OCI-LY7 (cell line): ENCODE measurements around the gene ST6GALNAC5. TPM values are rescaled to one million over a fixed set of nuclear protein-coding genes. Genes with fewer than 3 reads are reported as not detected.

Source experiments
- BruUV-seq: library from RNA; stranded (reverse); fragments of 400-500 nt; replicated peaks from 2 replicates; lab custom pipeline; 2021; lab: Mats Ljungman, UMichigan
- CTCF ChIA-PET: fragments of 300-600 bp; sonication (Branson Sonifier 250); formaldehyde crosslinking; loops from one replicate; lab custom pipeline; 2022; ENCODE audit warnings: antibody characterized with exemption; ENCODE audit not compliant: unreplicated experiment; lab: Charles Lee
- POLR2A ChIA-PET: fragments of 300-600 bp; sonication (Branson Sonifier 250); formaldehyde crosslinking; loops from one replicate; lab custom pipeline; 2022; ENCODE audit warnings: antibody characterized with exemption; lab: Charles Lee
- DNase-seq: peaks from one replicate; pipeline ENCODE4 v3.0.0-alpha.2; 2015; ENCODE audit warnings: low spot score
- H2AFZ ChIP-seq: fragments of 200-600 bp; sonication (generic), shearing (Covaris generic); 2 replicates; pipeline ENCODE4 v1.6.1; 2014; ENCODE audit warnings: mild to moderate bottlenecking, antibody characterized with exemption, low read length, moderate library complexity
- H3K27ac ChIP-seq: fragments of 200-600 bp; sonication (generic); 2 replicates; pipeline ENCODE4 v1.5.1; 2014; ENCODE audit warnings: mixed run types, low read depth, mild to moderate bottlenecking, moderate library complexity, low read length, inconsistent platforms; ENCODE audit not compliant: poor library complexity, severe bottlenecking
- H3K36me3 ChIP-seq: fragments of 200-600 bp; sonication (generic); 2 replicates; pipeline ENCODE4 v1.6.1; 2014; ENCODE audit warnings: mild to moderate bottlenecking, antibody characterized with exemption, low read length, moderate library complexity, mixed read lengths; ENCODE audit not compliant: insufficient read depth
- H3K4me1 ChIP-seq: fragments of 200-600 bp; sonication (generic); 2 replicates; pipeline ENCODE4 v1.5.1; 2014; ENCODE audit warnings: mild to moderate bottlenecking, low read length; ENCODE audit not compliant: insufficient read depth, poor library complexity, severe bottlenecking
- H3K4me2 ChIP-seq: fragments of 200-600 bp; sonication (generic); 2 replicates; pipeline ENCODE4 v1.6.1; 2014; ENCODE audit warnings: mild to moderate bottlenecking, low read length
- H3K4me3 ChIP-seq: fragments of 200-600 bp; sonication (generic); 2 replicates; pipeline ENCODE4 v1.5.1; 2014; ENCODE audit warnings: mild to moderate bottlenecking, low read depth, low read length; ENCODE audit not compliant: poor library complexity, severe bottlenecking
- H3K79me2 ChIP-seq: fragments of 200-600 bp; sonication (generic); 2 replicates; pipeline ENCODE4 v1.6.1; 2016; ENCODE audit warnings: low read depth, mild to moderate bottlenecking, low read length, moderate library complexity, mixed read lengths; ENCODE audit not compliant: insufficient read depth
- H3K9me2 ChIP-seq: fragments of 200-600 bp; sonication (generic); 2 replicates; pipeline ENCODE4 v1.6.1; 2016; ENCODE audit warnings: mild to moderate bottlenecking, low read length, mixed read lengths; ENCODE audit not compliant: insufficient read depth
- H3K9me3 ChIP-seq: fragments of 200-600 bp; sonication (generic); 2 replicates; pipeline ENCODE4 v1.6.1; 2014; ENCODE audit warnings: mild to moderate bottlenecking, mixed run types, low read length, mixed read lengths
- H4K20me1 ChIP-seq: fragments of 200-600 bp; sonication (generic); 2 replicates; pipeline ENCODE4 v1.6.1; 2014; ENCODE audit warnings: mild to moderate bottlenecking, antibody characterized with exemption, low read length, moderate library complexity, mixed read lengths; ENCODE audit not compliant: insufficient read depth
- EZH2phosphoT487 ChIP-seq: fragments of 200-600 bp; sonication (generic); IDR thresholded peaks from 2 replicates; pipeline ENCODE4 v1.6.1; 2018; ENCODE audit warnings: low read depth, borderline replicate concordance, mild to moderate bottlenecking, mixed run types, antibody characterized with exemption, low read length, moderate library complexity, mixed read lengths
- intact Hi-C: fragments of 100-400 bp; cut with micrococcal nuclease; formaldehyde crosslinking; loops from one replicate; pipeline ENCODE4 v1.10.0; 2022; ENCODE audit not compliant: unreplicated experiment
- total RNA-seq, 2 experiments: library from RNA; depleted of rRNA in 1 of 2; stranded (reverse); fragments of >200 nt in 1 of 2; shearing (Covaris generic) in 1 of 2; gene quantifications; 2 replicates each; pipeline ENCODE4 v1.2.3, GENCODE V29; 2014 to 2022
- TF ChIP-seq, protein P1 (sequence below): fragments of 200-600 bp; sonication (generic); conservative IDR thresholded peaks from 2 replicates; pipeline ENCODE4 v1.5.1; 2014; ENCODE audit warnings: mild to moderate bottlenecking, antibody characterized with exemption, low read length, moderate library complexity, mixed read lengths

Gene ST6GALNAC5
- total RNA-seq, 2 experiments from 2014 or later = not detected

DNA sequence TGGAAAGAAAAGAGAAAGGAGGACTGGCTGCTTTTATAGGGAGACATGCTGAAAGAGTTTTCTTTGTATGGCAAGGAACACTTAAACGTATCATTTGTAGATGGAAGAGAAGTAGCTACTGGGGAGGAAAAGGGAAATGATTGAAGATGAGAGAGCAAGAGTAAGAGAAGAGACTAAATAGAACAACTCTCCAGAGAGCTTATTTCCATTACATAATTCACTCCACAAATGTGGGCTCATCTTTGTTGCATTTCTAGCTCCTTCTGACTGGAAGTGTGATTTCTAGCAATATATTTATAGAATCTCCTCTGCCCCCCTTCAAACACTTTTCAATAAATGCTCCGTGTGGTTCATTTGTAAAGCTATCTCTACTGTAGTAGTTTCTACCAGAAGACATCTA is 71.0 kb downstream of the ST6GALNAC5 start:
- Histone ChIP-seq H3K9me3 (no peaks in the 10 kb centered on the region), H3K36me3 (no peaks in the 10 kb centered on the region), H2AFZ (no peak overlapping the region), H3K27ac (no peak overlapping the region), H3K4me1 (no peaks in the 10 kb centered on the region), H4K20me1 (no peaks in the 10 kb centered on the region), H3K4me2 (no peak overlapping the region), H3K9me2 (no peaks in the 10 kb centered on the region), H3K4me3 (no peak overlapping the region), H3K79me2 (no peaks in the 10 kb centered on the region)
- no peak for DNase-seq
- CTCF ChIA-PET = no interaction called here
- intact Hi-C loops = no loop called here
- TF ChIP-seq EZH2phosphoT487 = no peak
- TF ChIP-seq, protein P1, sequence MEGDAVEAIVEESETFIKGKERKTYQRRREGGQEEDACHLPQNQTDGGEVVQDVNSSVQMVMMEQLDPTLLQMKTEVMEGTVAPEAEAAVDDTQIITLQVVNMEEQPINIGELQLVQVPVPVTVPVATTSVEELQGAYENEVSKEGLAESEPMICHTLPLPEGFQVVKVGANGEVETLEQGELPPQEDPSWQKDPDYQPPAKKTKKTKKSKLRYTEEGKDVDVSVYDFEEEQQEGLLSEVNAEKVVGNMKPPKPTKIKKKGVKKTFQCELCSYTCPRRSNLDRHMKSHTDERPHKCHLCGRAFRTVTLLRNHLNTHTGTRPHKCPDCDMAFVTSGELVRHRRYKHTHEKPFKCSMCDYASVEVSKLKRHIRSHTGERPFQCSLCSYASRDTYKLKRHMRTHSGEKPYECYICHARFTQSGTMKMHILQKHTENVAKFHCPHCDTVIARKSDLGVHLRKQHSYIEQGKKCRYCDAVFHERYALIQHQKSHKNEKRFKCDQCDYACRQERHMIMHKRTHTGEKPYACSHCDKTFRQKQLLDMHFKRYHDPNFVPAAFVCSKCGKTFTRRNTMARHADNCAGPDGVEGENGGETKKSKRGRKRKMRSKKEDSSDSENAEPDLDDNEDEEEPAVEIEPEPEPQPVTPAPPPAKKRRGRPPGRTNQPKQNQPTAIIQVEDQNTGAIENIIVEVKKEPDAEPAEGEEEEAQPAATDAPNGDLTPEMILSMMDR = no peak
- BruUV-seq = no TSS peak
- POLR2A ChIA-PET = no interaction called here

DNA sequence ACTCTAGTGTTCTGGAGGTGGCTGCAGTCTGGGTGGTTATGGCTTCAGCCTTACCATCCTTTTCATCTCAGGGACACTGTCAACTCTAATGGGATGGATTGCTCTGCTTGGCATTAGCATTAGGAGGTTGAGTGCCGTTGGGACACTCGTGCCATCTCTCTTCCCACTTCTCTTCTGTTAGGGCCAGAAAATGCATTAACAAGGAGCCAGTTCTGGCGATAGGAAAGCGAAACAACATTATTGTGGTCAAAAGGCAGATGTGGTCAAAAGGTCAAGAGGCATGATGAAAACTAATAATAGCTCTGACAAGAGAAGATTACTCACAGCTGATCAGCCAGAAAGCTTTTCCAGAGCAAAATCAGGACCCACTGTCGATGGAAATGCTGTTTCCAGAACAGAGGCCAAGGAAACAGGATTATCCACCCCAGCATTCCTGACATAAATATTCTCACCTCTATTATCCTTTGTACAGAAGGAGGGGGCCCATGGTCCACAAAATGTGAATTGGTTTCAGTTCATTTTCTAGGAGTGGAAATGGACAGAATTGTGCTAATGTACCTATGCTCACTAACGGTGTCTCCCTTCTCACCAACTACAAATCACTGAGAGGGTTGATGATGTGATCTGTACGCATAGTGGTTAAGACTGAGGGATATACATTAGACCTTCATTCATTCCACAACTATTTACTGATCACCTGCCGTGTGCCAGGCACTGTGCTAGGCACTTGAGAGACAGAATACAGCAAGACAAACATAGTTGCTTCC is 72.0 kb downstream of the ST6GALNAC5 start:
- CTCF ChIA-PET = no interaction called here

DNA sequence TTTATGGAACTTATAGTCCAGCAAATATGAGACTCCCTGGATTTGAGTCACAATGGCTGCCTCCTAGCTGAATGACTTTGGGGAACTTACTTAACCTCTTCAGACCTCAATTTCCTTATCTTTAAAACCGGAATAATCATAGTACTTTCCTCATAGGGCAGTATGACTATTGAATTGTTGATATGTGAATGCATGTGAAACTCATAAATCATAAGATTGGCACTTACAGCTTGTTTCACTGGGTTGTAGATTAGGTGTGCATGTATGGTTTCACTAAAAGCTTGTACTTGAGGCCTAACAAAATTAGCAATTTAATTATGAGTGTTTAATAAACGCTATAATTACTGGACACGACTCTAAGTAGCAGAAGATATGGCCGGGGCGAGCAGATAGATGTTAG is 72.5 kb downstream of the ST6GALNAC5 start:
- H2AFZ ChIP-seq = no peak overlapping the region
- H3K36me3 ChIP-seq = no peaks in the 10 kb centered on the region
- H4K20me1 ChIP-seq = no peaks in the 10 kb centered on the region
- H3K79me2 ChIP-seq = no peaks in the 10 kb centered on the region
- no peak overlapping the region for H3K4me2 ChIP-seq
- no peak overlapping the region for H3K4me3 ChIP-seq
- no peaks in the 10 kb centered on the region for H3K9me3 ChIP-seq
- no peak overlapping the region for H3K27ac ChIP-seq
- no peak for DNase-seq
- no peak for TF ChIP-seq EZH2phosphoT487
- POLR2A ChIA-PET = interaction anchor here (1.9 kb wide), 1 partner anchor 10 kb away, joined by 8 read pairs; no protein-coding TSS in a partner anchor
- no TSS peak for BruUV-seq
- no peaks in the 10 kb centered on the region for H3K9me2 ChIP-seq
- H3K4me1 ChIP-seq = no peaks in the 10 kb centered on the region
- intact Hi-C loops = no loop called here
- CTCF ChIA-PET = no interaction called here

More for the DNA sequence above, 72.0 kb downstream of the ST6GALNAC5 start:
- no peaks in the 10 kb centered on the region for H3K36me3 ChIP-seq
- TF ChIP-seq, protein P1 = no peak
- no peak for DNase-seq
- POLR2A ChIA-PET = interaction anchor here (1.9 kb wide), 1 partner anchor 10 kb away, joined by 8 read pairs; no protein-coding TSS in a partner anchor
- H3K27ac ChIP-seq = no peak overlapping the region
- H3K4me1 ChIP-seq = no peaks in the 10 kb centered on the region
- no TSS peak for BruUV-seq
- H3K9me2 ChIP-seq = no peaks in the 10 kb centered on the region
- no peak overlapping the region for H2AFZ ChIP-seq
- no peak overlapping the region for H3K4me2 ChIP-seq
- intact Hi-C loops = no loop called here
- H4K20me1 ChIP-seq = no peaks in the 10 kb centered on the region
- no peaks in the 10 kb centered on the region for H3K9me3 ChIP-seq
- no peaks in the 10 kb centered on the region for H3K79me2 ChIP-seq
- H3K4me3 ChIP-seq = no peak overlapping the region
